MV-4-11 (cell line): ENCODE measurements around the gene DHRS4L2.
"Not testable (repeated sequence)": the region's sequence is repeated elsewhere in the genome, so short reads cannot be mapped to it uniquely, and the experiment has no call there.

ENCODE experiments used
- DNase-seq: peaks from one replicate; lab custom pipeline; 2025; lab: John Stamatoyannopoulos, UW

The DHRS4L2 gene

DNA sequence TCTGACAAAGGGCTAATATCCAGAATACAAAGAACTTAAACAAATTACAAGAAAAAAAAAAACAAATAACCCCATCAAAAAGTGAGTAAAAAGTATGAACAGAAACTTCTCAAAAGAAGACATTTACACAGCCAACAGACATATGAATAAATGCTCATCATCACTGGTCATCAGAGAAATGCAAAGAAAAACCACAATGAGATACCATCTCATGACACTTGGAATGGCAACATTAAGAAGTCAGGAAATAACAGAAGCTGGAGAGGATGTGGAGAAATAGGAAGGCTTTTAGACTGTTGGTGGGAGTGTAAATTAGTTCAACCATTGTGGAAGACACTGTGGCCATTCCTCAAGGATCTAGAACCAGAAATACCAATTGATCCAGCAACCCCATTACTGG lies 30.2 kb downstream of the DHRS4L2 start:
- DNase-seq: not testable (repeated sequence)

DNA sequence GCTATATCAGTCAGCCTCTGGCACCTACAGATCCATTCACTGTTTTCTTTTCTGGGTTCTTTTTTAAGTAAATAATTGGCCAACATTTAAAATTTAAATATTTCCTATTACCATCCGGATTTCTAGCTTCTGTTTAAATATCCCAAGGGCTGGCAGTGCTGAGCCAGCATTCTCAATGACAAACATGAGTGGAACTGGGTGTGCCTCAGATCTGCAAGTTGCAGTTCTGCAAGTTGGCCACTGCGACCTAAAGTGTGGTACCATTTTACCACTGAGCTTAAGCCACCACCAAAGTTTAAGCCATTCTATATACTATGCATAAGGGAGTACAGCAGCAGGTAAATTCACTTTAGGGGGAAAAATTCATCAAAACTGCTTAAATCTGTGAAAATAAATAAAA lies 31.2 kb downstream of the DHRS4L2 start:
- DNase-seq: peak; percentile 29

DNA sequence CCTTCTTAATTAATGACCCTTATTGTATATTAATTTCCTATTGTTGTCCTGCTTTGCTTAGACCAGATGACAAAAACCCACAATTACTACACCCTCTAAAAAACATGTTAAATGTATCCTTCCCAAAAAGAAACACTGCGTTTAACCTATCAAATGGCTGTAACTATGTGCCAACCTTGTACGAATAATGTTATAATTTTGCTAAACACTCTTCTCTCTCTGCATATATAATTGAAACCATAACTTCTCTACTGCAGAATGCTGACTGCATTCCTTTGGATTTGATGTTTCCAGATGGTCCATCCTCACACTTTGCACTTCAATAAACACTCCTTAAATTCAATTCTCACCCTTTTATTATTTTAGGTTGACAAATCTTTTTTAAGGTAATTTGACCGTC lies 31.8 kb downstream of the DHRS4L2 start:
- not testable (repeated sequence) for DNase-seq

DNA sequence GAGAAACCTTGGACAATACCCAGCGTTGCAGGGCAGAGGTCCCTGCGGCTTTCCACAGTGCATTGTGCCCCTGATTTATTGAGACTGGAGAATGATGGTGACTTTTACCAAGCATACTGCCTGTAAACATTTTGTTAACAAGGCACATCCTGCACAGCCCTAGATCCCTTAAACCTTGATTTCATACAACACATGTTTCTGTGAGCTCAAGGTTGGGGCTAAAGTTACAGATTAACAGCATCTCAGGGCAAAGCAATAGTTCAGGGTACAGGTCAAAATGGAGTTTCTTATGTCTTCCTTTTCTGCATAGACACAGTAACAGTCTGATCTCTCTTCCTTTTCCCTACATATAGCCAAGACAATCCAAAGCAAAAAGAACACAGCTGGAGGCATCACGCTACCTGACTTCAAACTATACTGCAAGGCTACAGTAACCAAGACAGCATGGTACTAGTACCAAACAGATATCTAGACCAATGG lies 36.2 kb downstream of the DHRS4L2 start:
- not testable (repeated sequence) for DNase-seq

DNA sequence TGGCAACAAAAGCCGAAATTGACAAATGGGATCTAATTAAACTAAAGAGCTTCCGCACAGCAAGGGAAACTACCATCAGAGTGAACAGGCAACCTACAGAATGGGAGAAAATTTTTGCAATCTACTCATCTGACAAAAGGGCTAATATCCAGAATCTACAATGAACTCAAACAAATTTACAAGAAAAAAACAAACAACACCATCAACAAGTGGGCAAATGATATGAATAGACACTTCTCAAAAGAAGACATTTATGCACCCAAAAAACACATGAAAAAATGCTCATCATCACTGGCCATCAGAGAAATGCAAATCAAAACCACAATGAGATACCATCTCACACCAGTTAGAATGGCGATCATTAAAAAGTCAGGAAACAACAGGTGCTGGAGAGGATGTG lies 41.0 kb downstream of the DHRS4L2 start:
- DNase-seq: not testable (repeated sequence)

DNA sequence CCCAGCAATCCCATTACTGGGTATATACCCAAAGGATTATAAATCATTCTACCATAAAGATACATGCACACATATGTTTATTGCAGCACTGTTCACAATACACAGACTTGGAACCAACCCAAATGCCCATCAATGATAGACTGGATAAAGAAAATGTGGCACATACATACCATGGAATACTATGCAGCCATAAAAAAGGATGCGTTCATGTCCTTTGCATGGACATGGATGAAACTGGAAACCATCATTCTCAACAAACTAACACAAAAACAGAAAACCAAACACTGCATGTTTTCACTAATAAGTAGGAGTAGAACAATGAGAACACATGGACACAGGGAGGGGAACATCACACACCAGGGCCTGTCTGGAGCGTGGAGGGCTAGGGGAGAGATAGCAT lies 42.6 kb downstream of the DHRS4L2 start:
- DNase-seq: not testable (repeated sequence)

DNA sequence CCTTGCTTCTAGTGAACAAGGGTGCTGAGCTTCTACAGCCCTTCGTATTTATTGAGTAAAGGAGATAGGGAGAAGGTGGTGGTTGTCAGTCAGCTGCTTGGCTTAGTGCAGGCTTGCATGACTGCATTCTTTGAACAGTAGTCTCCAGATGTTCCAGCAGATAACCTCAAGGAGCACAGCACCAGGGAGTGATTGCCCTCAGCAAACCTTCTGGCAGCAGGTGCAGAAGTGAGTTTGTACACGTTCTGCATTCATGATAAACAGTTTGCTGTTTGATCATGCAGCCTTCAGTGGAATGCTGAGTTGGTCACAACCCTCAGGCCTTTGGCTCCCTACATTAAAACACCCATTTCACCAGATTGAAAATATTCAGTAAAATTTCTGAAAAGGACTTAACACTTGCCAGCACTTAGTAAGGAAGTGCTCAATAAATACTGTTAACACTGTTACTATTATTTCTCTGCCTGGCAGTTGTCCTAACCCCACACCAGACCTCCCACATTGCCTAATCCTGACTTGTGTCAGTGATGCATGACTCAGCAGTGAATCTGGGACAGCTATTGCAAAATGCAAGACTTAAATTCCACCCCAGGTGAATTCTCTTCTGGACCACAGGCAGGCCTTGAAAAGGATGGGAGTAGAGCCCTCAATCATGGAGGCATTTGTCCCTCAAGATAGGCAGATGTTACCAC lies 44.1 kb downstream of the DHRS4L2 start:
- peak; percentile 93 for DNase-seq

DNA sequence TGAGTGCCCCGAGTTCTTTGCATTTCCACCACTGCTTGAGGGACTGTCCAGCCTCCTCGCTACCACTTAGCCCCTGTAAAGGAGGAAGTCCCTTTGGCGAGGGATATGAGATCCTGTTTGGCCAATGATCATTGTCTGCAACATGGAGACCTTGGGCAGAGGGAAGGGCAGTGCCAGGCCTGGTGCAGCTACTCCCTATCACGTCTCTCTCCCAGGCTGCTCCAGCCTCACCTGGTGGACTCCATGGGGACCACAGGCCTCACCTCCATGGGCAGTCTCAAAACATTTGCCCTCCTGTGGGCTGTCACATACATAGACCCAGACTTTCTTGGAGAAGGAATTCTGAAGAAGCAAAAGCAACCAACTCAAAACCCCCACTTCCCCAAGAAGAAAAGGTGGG lies 47.0 kb downstream of the DHRS4L2 start:
- not testable (repeated sequence) for DNase-seq

DNA sequence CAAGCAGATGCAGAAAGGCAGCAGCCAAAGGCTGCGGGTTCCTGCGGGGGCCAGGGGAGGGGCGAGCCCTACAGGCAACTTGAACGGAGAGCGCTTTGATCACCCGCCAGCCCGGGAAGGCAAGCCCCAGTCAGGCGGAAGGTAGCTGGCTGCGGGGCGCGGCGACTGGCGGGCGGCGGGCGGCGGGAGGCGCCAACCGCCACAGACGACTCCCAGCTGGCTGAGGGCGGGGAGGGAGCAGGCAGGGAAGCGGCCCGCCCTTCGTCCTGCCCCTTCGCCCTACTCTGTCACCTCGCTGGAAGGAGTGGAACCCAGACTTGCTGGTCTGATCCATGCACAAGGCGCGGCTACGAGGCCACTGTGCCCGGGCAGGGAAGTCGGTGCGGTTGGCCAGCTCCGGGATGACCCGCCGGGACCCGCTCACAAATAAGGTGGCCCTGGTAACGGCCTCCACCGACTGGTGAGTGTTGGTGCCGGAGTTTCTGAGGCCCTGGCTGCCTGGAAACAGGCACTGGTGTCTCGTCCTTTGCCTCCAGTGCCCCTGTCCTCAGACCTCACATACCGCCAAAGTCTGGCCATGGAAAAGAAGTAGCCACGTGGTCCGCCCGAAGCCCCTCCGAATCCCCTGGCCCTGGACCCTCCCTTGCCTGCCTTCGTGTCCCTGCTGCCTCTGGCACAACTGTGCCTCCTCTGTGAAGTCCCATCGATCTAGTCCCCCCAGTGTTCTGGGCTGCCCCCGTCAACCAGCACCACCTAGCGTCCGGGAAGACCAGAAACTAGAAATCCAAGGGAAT lies 47.6 kb downstream of the DHRS4L2 start:
- DNase-seq: peak; percentile 52

DNA sequence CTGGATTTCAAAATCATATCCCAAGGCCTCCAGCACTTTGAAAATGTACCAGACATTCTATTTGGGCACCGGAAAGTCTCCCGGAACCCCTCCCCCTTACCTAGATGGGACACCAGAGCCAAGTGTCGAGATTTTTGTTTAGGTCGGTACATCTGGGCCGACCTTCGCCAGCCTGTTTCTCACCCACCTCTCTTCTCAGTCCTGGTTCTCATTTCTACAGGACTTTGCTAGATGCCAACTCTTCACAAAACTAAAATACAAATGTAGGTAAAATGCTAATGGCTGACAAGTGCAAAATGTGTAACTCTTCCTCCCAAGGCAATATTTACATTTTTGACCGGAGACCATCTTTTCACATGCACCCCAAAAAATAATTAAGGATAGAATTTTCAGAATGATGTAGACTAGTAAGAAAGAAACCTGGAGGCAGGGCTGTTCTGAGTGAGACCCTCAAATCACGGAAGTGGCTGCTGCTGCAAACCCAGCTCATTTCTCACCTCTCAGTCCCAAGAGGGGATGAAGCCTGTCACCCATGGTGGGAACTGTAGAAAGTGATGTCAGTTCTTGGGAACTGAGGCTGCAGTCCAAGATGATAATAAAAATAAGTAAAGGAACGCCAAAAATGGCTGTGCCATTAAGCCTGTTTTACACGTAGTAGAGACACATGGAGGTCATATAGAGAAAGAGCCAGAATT lies 48.4 kb downstream of the DHRS4L2 start:
- not testable (repeated sequence) for DNase-seq

DNA sequence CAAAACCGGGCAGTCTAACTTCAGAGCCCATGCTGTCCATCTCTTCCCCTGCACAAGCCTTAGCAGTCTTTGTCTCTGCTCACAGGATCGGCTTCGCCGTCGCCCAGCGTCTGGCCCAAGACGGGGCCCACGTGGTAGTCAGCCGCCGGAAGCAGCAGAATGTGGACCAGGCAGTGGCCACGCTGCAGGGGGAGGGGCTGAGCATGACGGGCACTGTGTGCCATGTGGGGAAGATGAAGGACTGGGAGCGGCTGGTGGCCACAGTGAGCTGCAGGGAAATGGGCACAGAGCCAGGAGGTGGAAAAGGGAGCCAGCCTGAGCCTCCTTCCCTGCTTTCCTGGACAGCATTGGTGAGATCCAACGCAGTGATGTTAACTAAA lies 48.9 kb downstream of the DHRS4L2 start:
- no peak for DNase-seq

DNA sequence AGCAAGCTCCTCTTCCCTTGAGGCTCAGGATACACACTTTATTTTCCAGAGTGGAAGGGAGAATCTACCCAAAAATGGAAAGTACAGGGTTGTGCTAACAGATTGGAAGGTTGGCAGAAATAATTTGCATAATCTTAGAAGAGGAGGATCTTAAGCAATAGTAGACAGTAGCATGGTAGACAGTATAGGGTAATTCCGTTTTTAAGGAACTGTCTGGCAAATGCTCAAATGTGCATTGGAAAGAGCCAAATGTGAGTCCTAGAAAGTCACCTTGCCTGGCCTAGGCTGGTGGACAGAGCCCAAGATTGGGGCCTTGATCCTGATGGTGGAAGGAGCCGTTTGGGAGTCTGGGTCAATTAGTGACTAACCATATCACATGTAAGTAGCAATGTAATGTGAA lies 50.0 kb downstream of the DHRS4L2 start:
- peak; percentile 31 for DNase-seq

DNA sequence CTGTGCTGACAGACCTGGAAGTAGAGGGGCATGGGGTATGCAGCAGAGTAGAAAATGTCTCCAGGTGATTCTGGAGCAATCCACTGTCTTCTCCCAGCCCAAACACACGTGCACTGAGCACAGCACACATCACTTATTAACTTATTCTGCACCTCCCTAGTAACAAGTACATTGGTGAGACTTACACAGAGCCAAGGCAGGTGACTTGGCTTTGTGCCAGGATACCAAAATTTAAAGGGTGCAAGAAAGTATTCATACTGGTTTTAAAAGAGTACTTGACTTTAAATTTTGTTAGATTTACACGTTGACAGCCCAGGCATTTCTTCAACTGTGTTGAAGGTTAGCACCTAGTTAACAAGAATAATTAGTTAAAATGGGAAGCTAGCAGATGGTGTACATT lies 52.0 kb downstream of the DHRS4L2 start:
- no peak for DNase-seq

DNA sequence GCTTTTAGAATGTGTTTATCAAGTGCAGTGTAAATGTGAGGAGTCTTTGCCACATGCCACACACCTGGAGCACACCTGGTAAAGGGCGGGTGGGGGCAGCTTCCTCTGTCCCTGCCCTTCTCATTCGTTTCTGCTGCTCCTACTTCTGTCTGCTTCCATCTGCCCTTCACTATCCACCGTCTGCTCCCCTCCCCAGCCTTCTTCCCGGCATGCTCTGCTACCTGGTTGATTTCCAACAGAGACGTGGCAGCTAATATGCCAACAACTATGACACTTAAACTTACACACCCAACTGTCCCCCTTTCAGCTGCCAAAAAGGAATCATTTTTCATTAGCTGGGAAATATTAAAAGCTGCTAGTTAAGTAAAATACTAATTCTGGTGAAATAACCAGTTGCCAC lies 54.0 kb downstream of the DHRS4L2 start:
- DNase-seq: no peak

DNA sequence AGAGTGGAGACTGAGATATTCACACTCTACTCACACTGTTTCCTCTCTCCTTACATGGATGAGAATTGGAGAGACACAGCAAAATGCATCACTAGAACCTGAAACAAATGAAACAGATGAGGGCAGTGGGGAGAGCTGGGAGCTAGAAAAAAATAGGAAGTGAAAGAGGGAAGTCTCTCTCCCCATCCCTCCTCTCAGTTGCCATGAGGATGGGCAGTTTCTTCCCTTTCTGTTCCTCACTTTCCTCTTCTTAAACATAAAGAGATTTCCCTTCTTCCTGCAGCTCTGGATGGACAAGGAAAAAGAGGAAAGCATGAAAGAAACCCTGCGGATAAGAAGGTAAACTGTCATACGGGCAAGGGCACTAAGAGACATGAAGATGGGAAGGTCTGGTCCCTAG lies 60.3 kb downstream of the DHRS4L2 start:
- peak; percentile 81 for DNase-seq

DNA sequence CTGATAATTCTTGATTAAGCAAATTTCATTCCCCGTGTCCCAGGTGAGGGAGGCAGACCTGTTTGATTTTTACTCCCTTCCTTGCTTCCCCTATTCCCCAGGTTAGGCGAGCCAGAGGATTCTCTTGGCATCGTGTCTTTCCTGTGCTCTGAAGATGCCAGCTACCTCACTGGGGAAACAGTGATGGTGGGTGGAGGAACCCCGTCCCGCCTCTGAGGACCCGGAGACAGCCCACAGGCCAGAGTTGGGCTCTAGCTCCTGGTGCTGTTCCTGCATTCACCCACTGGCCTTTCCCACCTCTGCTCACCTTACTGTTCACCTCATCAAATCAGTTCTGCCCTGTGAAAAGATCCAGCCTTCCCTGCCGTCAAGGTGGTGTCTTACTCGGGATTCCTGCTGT lies 62.0 kb downstream of the DHRS4L2 start:
- DNase-seq: not testable (repeated sequence)

DNA sequence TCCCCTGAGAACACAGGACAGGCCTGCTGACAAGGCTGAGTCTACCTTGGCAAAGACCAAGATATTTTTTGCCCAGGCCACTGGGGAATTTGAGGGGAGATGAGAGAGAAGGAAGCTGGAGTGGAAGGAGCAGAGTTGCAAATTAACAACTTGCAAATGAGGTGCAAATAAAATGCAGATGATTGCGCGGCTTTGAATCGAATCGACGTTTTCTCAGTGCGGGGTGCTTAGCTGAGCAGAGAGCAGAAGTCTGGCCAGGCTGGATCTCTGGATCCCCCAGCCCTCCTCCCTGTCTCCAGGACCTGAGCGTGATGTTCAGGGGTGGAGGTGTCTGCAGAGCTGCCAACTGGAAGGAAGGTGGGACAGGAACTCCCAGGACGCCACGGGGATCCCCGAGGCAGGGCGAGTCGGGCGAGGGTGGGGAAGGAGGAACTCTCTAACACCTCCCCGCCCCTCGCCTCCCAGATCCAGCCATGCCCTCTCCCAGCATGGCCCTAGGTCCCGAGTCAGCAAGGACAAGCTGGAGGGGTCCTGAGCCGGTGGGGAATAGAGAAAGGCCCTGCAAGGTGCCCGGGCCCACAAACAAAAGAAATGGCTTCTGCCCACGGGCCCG lies 62.6 kb downstream of the DHRS4L2 start:
- DNase-seq: no peak

DNA sequence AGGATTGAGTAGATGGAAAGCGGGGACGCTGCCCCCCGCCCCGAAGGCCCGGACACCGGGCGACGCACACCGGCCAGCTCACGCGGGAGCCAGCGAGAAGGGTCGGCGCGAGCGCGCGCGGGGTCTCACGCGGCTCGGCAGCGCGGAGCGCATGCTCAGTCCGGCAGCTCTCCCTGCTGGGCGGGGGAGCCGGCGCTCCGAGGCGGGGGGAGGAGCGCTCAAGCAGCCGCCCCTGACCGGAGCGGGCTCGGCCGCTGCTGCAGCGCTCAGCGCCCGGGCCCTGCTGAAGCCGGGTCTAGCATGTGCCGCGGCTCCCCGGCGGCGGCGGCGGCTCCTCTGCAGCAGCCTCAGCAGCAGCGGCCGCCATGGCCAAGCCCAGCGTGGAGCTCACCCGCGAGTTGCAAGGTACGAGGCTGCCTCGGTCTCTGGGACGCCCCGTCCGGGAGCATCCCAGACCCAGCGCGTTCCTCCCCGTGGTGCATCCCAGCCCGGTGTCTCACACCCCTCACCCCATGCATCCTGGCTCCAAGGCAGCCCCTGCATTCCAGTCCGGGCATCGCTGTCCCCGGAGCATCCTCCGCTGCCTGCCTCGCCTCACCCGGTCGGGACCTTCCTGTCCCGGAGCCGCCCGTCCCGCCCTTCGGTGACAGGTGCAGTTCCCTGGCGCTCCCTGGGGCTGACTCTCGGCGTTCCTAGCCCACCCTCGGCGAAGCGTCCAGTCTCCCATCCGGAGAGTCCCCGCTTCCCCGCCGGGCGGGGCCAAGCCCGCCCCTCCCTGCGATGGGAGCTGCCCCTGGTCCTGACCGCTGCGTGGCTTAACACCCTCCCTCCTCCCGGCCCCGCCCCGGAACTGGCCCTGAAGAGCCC lies 63.3 kb downstream of the DHRS4L2 start, which contains the start of gene CARMIL3:
TSS of gene CARMIL3 (plus strand) at position 221 of the 867 bp plus-strand sequence. CDS start at position 366, 145 bp downstream.
- no peak for DNase-seq

DNA sequence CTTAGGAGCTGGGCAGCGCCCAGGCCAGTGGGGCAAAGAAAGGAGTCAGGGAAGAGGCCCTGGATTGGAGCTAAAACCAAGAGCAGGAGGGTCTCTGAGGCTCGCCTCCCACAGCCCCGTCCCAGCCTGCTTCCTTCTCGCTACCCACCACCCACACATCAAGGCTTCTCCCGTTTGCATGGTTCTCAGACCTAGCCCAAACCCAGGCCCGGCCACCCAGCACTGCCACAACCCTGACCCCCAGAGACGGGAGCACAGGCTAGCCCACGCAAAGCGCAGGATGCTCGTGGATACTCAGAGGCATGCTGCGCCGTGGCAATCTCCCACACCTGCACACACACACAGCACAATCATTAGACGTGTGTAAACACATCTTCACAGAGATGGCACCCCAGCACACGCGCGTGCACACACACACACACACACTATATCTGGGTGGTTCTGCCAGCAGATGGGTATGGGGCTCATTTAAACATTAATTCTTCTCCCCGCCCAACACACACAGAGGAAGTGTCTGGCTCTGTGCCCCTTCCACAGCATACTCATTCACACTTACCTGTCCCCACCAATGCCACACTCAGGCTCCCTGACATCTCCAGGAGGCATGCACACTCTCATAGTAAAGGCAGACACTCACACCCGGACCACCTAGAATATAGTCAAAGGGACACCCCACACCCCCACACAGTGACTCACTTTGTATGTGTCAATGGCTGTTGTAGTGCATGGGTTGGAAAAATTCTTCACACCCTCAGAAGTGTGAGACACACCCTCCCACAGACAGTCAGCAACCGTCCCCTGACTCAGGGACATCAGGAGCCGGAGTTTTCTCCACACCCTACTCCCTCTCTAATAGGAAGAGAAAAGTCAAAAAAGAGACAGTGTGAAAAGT lies 64.2 kb downstream of the DHRS4L2 start:
- no peak for DNase-seq
